Type B pancreatic cell (in vitro differentiated cells): ENCODE results near the gene POU2F2. TPM values are rescaled to one million over a fixed set of nuclear protein-coding genes. Genes with fewer than 3 reads are reported as not detected.
A peak's percentile ranks its signal among the peaks of the same experiment; 100 is the strongest.

Experiments used
- DNase-seq: peaks from one replicate; pipeline ENCODE4 v3.0.0; 2021; ENCODE audit warnings: mixed read lengths; ENCODE audit not compliant: unreplicated experiment; ENCODE audit errors: extremely low spot score
- H3K27ac Mint-ChIP-seq: 2 replicates; pipeline ENCODE4 v1.8.0; 2021; ENCODE audit warnings: mild to moderate bottlenecking, mixed read lengths
- H3K27me3 Mint-ChIP-seq: 2 replicates; pipeline ENCODE4 v1.8.0; 2021; ENCODE audit warnings: mixed read lengths
- H3K36me3 Mint-ChIP-seq: 2 replicates; pipeline ENCODE4 v1.8.0; 2021; ENCODE audit warnings: mixed read lengths
- H3K4me1 Mint-ChIP-seq: one replicate; pipeline ENCODE4 v1.8.0; 2021; ENCODE audit warnings: mixed read lengths; ENCODE audit not compliant: unreplicated experiment
- H3K4me3 Mint-ChIP-seq: 2 replicates; pipeline ENCODE4 v1.8.0; 2021; ENCODE audit warnings: mild to moderate bottlenecking, mixed read lengths
- H3K9me3 Mint-ChIP-seq: 2 replicates; pipeline ENCODE4 v1.8.0; 2021; ENCODE audit warnings: mixed read lengths
- total RNA-seq: library from RNA; stranded (reverse); gene quantifications from 2 replicates; pipeline ENCODE4 v1.2.1, GENCODE V29; 2021; ENCODE audit warnings: low replicate concordance
- TF ChIP-seq, protein P1 (sequence below): fragments of 200-600 bp; sonication (generic); conservative IDR thresholded peaks from 2 replicates; pipeline ENCODE4 v1.5.0; 2021; ENCODE audit warnings: antibody characterized with exemption, mild to moderate bottlenecking

The POU2F2 gene
- total RNA-seq, 1 donor from 2014 or later = 1.7 TPM

DNA sequence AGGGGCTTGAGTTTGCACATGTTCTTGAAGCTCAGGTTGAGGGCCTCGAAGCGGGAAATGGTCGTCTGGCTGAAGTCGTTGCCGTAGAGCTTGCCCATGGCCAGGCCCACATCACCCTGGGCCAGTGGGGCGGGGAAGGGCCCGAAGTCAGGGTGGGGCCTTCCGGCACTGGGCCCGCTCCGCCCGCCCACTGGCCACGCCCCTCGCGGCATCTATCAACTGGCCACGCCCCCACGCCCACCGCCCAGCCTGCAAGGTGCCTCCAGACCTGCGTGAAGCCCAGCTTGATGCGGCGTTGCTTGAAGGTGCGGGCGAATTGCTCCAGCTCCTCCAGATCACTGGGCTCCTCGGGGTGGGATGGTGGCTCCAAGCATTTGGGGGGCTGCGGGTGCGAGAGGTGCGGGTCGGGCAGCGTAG is 36.4 kb downstream of the POU2F2 start:
- Mint-ChIP-seq H3K4me3 (no peak overlapping the region), H3K27me3 (peaks cover 29% of the 10 kb centered on the region), H3K4me1 (no peaks in the 10 kb centered on the region), H3K9me3 (no peaks in the 10 kb centered on the region), H3K27ac (no peak overlapping the region), H3K36me3 (no peaks in the 10 kb centered on the region)
- TF ChIP-seq, protein P1, sequence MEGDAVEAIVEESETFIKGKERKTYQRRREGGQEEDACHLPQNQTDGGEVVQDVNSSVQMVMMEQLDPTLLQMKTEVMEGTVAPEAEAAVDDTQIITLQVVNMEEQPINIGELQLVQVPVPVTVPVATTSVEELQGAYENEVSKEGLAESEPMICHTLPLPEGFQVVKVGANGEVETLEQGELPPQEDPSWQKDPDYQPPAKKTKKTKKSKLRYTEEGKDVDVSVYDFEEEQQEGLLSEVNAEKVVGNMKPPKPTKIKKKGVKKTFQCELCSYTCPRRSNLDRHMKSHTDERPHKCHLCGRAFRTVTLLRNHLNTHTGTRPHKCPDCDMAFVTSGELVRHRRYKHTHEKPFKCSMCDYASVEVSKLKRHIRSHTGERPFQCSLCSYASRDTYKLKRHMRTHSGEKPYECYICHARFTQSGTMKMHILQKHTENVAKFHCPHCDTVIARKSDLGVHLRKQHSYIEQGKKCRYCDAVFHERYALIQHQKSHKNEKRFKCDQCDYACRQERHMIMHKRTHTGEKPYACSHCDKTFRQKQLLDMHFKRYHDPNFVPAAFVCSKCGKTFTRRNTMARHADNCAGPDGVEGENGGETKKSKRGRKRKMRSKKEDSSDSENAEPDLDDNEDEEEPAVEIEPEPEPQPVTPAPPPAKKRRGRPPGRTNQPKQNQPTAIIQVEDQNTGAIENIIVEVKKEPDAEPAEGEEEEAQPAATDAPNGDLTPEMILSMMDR = no peak
- no peak for DNase-seq

DNA sequence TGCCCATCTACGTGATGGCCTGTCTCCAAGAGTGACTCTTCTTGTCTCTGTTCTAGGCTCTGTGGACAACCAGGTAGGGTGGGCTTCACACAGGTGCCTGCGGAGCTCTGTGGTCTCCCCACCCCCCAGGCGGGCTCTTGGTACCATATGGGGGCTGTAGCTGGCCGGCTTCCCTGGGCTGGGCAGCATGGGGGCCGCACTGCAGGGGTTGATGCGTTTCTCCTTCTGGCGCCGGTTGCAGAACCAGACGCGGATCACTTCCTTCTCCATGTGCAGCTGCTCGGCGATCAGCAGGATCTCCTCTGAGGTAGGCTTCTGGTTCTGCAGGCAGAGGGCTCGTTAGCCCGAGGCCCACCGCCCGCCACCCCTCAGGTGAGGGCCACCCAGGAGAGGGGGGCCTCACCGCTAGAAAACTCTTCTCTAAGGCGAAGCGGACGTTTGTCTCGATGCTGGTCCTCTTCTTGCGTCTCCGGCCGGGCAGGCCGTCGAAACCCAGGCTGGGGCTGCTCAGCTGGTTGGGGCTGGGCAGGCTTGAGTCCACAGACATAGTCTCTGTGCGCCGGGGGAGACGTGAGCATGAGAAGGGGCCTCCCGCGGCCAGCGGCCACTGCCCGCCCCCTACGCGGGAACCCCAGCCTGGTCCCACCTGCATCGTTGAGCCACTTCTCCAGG is 37.0 kb downstream of the POU2F2 start:
- no peaks in the 10 kb centered on the region for H3K9me3 Mint-ChIP-seq
- TF ChIP-seq, protein P1 = no peak
- no peaks in the 10 kb centered on the region for H3K4me1 Mint-ChIP-seq
- H3K27me3 Mint-ChIP-seq = peaks cover 29% of the 10 kb centered on the region
- no peak for DNase-seq
- H3K4me3 Mint-ChIP-seq = no peak overlapping the region
- H3K27ac Mint-ChIP-seq = no peak overlapping the region
- H3K36me3 Mint-ChIP-seq = no peaks in the 10 kb centered on the region

DNA sequence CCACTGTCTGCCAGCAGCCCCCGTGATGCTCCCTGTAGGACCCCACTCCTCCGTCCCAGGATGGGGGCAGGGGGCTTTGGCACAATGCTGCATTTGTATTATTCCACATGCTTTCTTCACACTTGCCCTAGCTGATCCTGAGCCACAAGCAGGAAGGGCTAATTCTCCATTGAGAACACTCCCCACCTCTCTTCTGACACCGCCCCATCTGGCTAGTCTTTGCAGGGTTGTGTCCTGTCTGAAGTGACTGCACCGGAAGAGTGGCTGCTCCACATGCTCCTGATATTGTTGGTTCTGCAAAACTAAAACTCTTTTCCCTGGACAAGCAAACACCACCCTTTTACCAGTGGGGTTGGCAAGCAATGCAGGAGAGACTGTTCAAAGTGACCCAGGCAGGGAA is 38.3 kb downstream of the POU2F2 start:
- H3K4me3 Mint-ChIP-seq = no peak overlapping the region
- TF ChIP-seq, protein P1 = no peak
- DNase-seq = no peak
- H3K27me3 Mint-ChIP-seq = peaks cover 29% of the 10 kb centered on the region
- no peaks in the 10 kb centered on the region for H3K36me3 Mint-ChIP-seq
- H3K4me1 Mint-ChIP-seq = no peaks in the 10 kb centered on the region
- H3K27ac Mint-ChIP-seq = peak overlapping the region; percentile 46
- no peaks in the 10 kb centered on the region for H3K9me3 Mint-ChIP-seq

DNA sequence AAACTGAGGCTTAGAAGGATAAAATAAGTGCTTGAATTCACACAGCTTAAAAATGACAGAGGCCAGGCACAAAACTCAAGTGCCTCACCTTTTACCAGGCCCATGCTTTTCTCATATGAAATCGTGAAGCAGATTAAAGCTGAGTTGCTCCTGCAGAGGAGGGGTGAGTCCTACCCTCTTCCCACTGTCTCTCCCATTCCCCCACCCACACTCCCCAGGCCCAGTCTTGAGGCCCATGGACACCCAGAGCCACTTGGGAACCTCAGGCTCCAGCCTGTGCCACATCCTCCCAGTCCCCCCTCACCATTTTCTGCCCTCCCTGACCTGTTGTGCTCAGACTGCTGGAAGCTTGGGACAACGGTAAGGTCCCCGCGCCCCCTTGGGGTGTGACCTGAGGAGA is 38.7 kb downstream of the POU2F2 start:
- Mint-ChIP-seq H3K27me3 (peaks cover 29% of the 10 kb centered on the region), H3K4me1 (no peaks in the 10 kb centered on the region), H3K27ac (no peak overlapping the region), H3K4me3 (no peak overlapping the region), H3K36me3 (no peaks in the 10 kb centered on the region), H3K9me3 (no peaks in the 10 kb centered on the region)
- TF ChIP-seq, protein P1 = no peak
- no peak for DNase-seq

DNA sequence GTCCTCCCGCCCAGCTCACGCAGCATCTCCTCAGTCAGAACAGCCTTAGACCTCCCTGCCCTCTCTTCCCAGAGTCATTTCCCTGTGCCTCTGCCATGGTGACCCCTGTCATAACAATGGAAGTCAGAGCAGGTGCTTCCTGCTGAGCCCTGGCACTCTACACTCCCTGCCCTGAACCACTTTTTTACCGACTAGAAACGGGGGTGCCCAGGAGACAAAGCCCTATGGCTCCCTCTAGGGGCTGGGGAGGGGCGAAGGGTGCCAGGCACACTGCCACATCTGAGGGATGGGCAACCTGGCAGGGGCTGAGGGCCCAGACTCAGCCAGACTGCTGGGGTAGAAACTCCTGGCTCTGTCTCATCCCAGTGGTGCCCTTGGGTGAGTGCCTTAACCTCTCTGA is 39.9 kb downstream of the POU2F2 start:
- no peak for DNase-seq
- no peaks in the 10 kb centered on the region for H3K9me3 Mint-ChIP-seq

More for the DNA sequence above, 39.9 kb downstream of the POU2F2 start:
- no peak overlapping the region for H3K4me3 Mint-ChIP-seq
- H3K36me3 Mint-ChIP-seq = no peaks in the 10 kb centered on the region
- no peaks in the 10 kb centered on the region for H3K4me1 Mint-ChIP-seq
- peaks cover 27% of the 10 kb centered on the region for H3K27me3 Mint-ChIP-seq
- TF ChIP-seq, protein P1 = peak; percentile 53
- no peak overlapping the region for H3K27ac Mint-ChIP-seq
